SK-N-SH (cell line): Measurements from ENCODE around the gene SPRING1.

Source experiments
- ELF1 ChIP-seq: IDR thresholded peaks from 2 replicates; pipeline ENCODE4 v1.4.0; 2012
- FOXM1 ChIP-seq: IDR thresholded peaks from 2 replicates; pipeline ENCODE4 v1.4.0; 2012; ENCODE audit warnings: low read depth, mild to moderate bottlenecking
- GABPA ChIP-seq: IDR thresholded peaks from 2 replicates; pipeline ENCODE4 v1.4.0; 2012; ENCODE audit warnings: low read depth, mild to moderate bottlenecking
- GATA2 ChIP-seq: sonication (generic); formaldehyde crosslinking; IDR thresholded peaks from 2 replicates; pipeline ENCODE4 v1.5.0; 2020; ENCODE audit warnings: mild to moderate bottlenecking, missing genetic modification reagents
- RCOR1 ChIP-seq: fragments of 150-350 bp; IDR thresholded peaks from 2 replicates; pipeline ENCODE4 v1.6.1; 2017; ENCODE audit warnings: antibody characterized with exemption, low read length
- RFX5 ChIP-seq: IDR thresholded peaks from 2 replicates; pipeline ENCODE4 v1.6.1; 2012; ENCODE audit warnings: mild to moderate bottlenecking, improper control_type of control experiment, low read length
- RXRA ChIP-seq: IDR thresholded peaks from 2 replicates; pipeline ENCODE4 v1.4.0; 2012; ENCODE audit warnings: low read depth, mild to moderate bottlenecking, borderline replicate concordance
- SIN3A ChIP-seq: IDR thresholded peaks from 2 replicates; pipeline ENCODE4 v1.6.1; 2012; ENCODE audit warnings: low read depth, mild to moderate bottlenecking, low read length, moderate library complexity, borderline replicate concordance
- TAF1 ChIP-seq: IDR thresholded peaks from 2 replicates; pipeline ENCODE4 v1.6.1; 2012; ENCODE audit warnings: low read depth, mild to moderate bottlenecking, low read length, moderate library complexity, borderline replicate concordance
- TF ChIP-seq, protein P1 (sequence below): fragments of 150-350 bp; IDR thresholded peaks from 2 replicates; pipeline ENCODE4 v1.6.1; 2017; ENCODE audit warnings: antibody characterized with exemption, low read length, low read depth, borderline replicate concordance
- TF ChIP-seq, protein P2 (sequence below): fragments of 200-600 bp; sonication (generic); IDR thresholded peaks from 2 replicates; pipeline ENCODE4 v1.6.1; 2017; ENCODE audit warnings: antibody characterized with exemption, mild to moderate bottlenecking, moderate library complexity

DNA sequence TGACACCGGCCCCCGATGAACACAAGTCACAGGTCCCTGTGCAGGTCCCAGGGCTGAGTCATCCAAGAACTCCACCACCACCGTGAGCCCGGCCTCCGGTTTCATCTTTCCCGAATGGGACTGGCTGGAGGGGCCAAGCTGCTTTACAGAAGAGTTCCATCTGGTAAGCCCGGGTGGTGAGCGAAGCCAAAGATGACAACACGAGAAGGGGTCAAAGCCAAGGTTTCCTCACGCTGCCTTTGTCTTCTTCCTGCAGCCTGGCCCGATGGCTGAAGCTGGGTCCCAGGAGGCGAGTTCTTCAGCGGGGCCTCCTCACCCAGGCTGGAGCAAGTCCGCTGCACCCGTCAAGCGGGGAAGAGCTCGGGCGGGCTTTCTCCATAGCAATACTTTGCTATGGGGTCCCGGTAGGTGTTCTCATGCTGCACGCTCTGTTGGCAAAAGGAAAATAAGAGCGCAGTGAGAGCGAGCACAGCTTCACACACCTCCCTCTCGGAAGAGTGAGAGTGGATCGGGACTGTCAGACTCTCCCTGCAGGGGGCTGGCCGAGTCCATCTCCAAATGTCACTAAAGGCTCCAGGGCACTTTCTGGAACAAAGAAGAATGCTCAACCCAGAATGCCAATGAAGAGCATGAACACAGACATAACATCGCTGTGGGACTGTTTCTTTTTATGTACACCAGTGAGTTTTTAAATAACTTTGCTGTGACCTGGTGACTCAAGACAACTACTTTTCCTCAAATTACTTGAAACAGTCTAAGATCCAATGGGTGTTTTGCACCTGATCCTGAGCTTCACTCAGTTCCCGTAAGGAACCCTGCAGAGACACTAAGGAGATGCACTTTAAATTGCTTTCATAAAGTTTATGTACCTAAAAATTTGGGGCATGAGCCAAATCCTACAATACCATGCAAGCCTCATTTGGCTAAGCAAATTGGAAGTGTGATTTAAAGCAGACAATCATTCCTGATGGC, 20.1 kb downstream of the SPRING1 start:
- TF ChIP-seq, protein P1, sequence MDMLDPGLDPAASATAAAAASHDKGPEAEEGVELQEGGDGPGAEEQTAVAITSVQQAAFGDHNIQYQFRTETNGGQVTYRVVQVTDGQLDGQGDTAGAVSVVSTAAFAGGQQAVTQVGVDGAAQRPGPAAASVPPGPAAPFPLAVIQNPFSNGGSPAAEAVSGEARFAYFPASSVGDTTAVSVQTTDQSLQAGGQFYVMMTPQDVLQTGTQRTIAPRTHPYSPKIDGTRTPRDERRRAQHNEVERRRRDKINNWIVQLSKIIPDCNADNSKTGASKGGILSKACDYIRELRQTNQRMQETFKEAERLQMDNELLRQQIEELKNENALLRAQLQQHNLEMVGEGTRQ, result no peak
- TF ChIP-seq RCOR1 (no peak), ELF1 (no peak), RFX5 (no peak), GATA2 (no peak), SIN3A (no peak), TAF1 (no peak), GABPA (no peak), FOXM1 (no peak), RXRA (no peak)
- TF ChIP-seq, protein P2, sequence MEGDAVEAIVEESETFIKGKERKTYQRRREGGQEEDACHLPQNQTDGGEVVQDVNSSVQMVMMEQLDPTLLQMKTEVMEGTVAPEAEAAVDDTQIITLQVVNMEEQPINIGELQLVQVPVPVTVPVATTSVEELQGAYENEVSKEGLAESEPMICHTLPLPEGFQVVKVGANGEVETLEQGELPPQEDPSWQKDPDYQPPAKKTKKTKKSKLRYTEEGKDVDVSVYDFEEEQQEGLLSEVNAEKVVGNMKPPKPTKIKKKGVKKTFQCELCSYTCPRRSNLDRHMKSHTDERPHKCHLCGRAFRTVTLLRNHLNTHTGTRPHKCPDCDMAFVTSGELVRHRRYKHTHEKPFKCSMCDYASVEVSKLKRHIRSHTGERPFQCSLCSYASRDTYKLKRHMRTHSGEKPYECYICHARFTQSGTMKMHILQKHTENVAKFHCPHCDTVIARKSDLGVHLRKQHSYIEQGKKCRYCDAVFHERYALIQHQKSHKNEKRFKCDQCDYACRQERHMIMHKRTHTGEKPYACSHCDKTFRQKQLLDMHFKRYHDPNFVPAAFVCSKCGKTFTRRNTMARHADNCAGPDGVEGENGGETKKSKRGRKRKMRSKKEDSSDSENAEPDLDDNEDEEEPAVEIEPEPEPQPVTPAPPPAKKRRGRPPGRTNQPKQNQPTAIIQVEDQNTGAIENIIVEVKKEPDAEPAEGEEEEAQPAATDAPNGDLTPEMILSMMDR, result no peak
